ENCODE results near the gene ZNF330. TPM values are rescaled to one million over a fixed set of nuclear protein-coding genes. Genes with fewer than 3 reads are reported as not detected.
"Not testable (repeated sequence)": the region's sequence is repeated elsewhere in the genome, so short reads cannot be mapped to it uniquely, and the experiment has no call there.

ZNF330 gene
- polyA plus RNA-seq (ENCODE audit: insufficient read length in 3 of 3) = 10 to 100 TPM; 62.5 to 64.7 (median 63.3) TPM

DNA sequence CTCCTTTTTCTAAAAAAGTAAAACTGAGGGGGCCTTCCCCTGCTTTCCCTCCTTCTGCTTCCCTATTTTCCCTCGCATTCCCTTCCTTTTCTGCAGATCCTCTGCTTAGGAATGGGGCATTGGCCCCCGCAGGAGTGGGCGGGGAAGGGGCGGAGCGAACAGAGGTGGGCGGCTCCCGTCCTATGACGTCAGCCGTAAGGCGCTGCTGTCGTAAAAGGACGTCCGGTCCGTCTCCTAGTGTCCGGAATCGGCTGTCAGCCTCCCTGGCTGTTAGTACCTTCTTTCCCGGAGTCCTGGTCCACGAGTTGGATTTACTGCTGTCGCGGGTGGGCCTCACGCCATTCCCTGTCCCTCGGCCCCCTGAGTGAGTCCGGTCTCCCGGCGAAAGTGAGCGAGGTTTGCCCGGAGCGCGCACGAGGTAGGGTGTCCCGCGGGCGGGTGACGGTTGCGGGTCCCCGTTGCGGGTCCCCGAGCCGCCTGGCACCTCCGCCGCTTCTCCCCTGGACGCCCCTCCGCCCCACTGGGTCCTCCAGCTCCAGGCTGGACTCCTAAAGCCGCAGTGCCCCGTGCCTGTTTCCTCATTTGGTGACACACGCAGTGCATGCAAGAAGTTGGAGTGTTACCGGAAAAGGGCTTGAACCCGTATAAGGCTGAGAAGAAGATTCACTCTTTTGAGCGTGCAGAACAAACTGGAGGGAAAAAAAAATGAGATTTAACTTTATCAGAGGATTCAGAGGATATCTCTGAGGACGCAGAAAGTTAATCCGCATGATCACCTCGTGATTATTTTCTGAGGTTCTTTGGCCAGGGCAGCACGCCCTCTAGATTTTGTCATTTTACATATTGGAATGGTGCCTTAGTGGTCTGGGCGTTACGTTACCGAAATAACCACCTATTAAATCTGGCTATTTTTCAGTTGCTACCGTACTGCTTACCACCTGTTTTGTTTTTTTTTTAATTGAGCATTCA lies at the start of gene ZNF330:
TSS of gene ZNF330 (plus strand) at position 205 of the 969 bp plus-strand sequence. CDS start 1,477 bp downstream, outside the sequence.
- peak; percentile 80 to 87 (median 86) for DNase-seq (ENCODE audit: low read depth in 3 of 3, low spot score in 2 of 3)

DNA sequence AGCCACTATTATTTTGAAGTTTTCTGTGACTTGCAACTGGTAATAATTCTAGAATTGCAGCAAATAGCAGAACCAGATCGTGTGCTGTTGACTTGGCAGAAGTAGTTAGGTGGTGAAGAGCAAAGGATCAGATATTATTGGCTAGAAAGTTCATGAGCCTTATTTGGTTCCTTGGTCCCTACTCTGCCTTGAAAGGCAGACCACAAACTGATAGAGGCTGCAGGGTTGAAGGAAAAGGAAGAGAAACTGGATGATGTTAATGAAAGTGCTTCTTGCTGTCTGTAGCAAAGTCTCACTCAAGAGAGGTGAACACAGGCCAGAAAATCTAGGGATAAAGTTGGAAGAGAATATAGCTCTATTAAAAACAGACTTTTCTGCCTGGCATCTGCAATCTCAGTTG lies 46.2 kb upstream of the ZNF330 start:
- no peak for DNase-seq (ENCODE audit: low read depth in 3 of 3, low spot score in 2 of 3)

DNA sequence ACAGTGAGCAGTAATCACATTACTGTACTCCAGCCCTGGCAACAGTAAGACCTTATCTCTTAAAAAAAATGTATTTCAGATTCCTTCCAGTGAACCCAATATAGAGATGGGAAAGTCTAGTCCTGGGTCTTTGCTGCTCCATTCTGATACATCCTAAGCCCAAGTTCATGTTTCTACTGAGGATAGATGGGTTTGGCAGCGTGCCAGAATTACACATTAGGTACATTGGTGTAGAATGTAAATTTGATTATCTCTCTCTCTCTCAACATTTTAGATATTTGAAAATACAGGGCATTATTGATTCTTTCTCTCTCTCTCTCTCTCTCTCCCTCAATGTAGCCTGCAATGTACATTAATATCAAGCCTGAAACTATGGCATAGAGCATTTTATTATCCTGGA lies 43.5 kb upstream of the ZNF330 start:
- DNase-seq (ENCODE audit: low read depth in 3 of 3, low spot score in 2 of 3) = no peak

DNA sequence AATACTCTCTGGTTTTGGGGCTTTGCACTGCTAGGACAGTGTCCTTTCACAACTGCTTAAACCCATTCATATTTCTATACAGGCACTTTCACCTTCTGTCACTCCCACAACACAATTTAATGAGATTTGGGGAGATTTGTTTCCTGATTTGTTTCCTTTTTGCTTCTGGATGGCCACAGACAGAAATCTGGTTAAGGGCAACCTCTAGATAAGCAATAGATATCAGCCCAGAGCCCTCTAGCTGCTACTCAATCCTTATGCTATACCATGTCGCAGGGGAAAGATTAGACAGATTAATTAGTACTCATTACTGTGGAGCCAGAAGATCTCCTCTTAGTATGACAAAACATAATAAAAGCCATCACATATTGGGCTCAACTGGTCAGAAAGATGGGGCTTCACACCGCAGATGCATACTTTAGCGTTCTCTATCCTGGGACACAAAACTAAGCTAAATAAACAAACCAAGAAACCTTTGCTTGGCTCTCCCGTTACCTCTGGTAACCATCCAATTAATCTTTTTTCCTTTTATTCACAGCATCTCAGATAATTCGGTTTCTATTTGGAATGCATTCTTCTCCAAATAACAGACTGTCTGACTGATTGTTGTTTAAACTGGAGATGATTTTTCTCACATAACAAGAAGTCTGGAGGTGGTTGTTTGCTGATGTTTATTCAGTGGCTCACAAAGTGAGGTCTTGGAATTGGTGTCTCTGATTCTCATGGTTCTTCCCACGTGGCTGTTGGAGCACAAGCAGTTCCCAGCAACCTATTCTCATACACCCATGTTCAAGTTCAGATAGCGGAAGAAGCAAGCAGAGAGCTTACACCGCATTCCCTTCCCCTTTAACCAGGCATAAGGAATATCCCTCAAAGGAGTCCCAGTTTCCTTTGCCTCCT lies 41.0 kb upstream of the ZNF330 start:
- no peak for DNase-seq (ENCODE audit: low read depth in 3 of 3, low spot score in 2 of 3)

DNA sequence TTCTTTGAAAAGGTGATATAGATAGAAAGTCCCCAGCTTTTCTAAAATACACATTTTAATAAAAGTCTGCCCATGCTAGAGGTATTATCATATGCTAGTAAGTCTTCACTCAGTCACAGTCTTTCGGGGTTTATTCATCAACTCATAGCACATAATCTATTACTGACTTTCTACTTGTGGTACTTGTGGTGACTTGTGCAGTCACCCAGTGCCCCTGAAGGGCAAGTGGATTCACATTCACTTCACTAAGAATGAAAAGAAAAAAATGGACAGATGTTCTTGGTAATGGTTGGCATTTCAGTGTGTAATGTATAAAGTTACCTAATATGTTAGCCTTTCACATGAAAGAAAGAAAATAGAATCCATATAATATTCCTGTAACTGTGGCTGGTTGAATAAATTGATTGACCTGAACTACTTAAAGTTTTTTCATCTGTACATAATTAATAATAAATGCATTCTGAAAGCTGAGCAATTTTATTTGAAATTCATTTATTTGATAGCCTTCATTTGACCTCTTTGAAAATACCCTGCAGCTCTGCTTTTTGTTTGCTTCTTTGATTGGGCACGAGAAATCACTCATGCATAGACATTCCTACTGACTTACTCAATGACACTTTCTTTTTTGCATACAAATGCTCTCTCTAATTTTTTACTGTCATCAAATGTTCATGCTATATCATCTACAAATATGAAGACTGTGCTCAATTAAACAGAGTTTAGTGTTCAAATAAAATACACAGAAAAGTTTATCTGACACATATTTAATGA lies 39.5 kb upstream of the ZNF330 start:
- DNase-seq (ENCODE audit: low read depth in 3 of 3, low spot score in 2 of 3) = no peak

DNA sequence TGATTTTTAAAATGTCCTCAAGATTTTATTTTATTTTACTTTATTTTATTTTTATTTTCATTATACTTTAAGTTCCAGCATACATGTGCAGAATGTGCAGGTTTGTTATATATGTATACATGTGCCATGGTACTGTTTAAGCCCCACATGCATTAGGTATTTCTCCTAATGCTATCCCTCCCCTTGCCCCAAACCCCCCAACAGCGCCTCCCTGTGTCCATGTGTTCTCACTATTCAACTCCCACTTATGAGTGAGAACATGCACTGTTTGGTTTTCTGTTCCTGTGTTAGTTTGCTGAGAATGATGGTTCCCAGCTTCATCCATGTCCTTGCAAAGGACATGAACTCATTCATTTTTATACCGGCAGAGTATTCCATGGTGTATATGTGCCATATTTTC lies 37.2 kb upstream of the ZNF330 start:
- DNase-seq (ENCODE audit: low read depth in 3 of 3, low spot score in 2 of 3) = not testable (repeated sequence)

DNA sequence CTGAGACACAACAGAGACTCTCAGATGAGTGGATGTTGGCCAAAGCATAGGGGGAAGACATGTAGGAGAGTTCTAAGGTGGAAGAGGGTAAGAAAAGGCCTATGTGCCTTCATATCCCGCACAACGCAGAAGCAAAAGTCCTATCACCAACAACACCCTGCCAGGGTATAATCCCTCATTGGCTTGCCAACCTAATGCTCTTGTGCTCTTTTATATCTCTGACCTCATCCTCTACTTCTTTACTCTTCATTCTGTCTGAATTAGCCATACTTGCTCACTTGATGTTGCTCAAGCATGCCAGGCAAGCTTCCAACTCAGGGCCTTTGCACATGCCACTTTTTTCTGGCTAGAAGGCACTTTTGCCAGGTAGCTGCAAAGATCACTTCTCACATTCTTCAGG lies 28.1 kb upstream of the ZNF330 start:
- no peak for DNase-seq (ENCODE audit: low read depth in 3 of 3, low spot score in 2 of 3)

DNA sequence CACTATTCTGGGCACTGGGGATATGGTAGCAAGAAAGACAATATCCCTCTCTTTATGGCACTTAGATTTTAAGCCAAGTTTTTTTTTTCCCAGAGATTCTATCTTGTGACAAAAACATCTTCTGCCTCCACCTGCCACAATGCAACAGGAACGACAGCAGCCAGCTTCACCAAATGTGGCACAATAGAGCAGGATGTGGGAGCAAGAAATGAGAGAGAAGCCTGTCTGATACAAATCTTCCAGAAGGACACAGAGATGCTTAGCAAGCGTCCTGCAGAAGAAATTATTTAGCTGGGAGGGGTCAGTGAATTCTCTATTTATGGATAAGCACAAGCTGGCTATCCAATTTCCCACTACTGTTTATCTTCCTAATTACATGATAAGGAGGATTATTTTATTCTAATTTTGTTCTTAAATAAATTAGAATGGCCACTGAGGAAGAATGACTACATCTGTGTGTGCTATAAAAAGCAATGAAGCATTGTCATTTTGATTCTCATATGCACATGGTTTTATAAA lies 27.1 kb upstream of the ZNF330 start:
- DNase-seq (ENCODE audit: low read depth in 3 of 3, low spot score in 2 of 3) = no peak

DNA sequence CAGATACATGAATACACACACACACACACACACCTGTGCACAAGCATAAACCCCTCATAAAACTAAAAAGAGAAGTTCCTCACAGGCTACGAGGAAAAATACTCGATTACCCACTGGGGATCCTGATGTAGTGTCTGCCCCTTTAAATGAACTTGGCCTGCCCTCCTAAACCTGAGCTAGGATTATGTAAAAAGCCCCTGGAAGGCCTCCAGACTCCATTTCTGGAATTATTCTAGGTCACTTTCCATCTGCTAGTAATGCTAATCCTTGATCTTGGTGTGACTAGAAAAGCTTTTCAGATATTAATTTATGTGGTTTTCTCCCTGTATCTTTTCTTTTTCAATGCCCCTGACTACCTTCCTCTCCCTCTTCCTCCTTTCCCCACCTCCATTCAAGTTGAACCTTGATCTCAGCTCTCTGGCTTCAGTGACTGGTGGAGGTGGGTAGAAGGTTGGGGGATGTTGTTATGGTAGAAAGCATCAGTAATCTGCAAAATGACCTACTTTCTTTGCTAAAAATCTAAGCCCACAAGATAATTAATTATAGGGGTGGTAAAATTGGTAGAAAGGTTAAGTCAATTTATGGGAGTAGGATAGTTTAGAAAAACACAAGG lies 25.5 kb upstream of the ZNF330 start:
- no peak for DNase-seq (ENCODE audit: low read depth in 3 of 3, low spot score in 2 of 3)

DNA sequence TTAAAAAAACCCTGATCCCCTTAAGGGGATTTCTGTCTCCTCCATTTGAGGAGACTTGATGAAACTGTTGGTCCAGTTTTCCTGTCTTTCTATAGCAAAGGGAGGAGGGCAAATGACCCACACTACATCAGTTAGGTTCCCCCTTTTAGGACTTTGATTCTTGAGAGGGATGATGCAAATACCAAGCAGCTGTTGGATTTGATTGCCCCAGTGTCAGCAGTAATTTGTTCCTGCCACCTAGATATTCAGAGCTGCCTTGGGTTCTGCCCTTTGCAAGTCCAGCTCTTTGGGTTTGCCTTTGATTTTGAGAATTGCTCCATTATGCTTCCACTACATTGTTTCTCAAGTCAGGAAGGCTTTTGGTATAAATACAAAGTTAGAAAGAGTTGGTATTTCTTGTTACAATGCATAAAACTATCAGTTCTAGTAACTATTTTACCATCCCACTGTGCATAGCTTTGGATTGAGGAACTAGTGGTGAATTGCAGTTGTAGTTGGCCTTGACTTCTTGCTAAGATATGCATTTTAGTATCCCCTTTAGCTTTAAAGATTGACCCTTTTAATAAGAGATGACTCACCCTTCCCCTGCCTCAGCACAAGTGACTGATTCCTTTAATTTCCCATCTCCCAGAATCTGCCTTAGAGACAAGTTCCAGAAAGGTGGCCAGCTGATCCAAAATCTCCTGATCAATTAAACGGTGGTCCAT lies 24.3 kb upstream of the ZNF330 start:
- DNase-seq (ENCODE audit: low read depth in 3 of 3, low spot score in 2 of 3) = no peak

DNA sequence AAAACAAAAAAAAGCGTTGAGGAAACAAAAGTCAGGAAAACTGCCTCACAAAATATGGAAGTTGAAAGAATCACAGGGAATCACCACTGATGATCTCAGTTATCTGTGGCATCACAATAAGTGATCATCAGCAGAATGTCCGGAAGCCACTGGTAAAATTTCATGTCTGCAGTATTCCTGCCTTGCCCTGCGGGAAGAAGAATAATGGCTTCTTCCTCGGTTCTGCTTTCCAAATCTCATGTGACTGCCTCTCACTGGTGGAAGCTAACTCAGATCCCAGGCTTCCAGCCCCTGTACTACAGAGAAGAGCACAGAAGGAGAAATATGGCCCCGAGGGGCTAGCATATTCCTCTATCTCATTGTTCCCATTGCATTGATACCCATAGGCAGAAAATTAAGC lies 12.7 kb upstream of the ZNF330 start:
- DNase-seq (ENCODE audit: low read depth in 3 of 3, low spot score in 2 of 3) = no peak

DNA sequence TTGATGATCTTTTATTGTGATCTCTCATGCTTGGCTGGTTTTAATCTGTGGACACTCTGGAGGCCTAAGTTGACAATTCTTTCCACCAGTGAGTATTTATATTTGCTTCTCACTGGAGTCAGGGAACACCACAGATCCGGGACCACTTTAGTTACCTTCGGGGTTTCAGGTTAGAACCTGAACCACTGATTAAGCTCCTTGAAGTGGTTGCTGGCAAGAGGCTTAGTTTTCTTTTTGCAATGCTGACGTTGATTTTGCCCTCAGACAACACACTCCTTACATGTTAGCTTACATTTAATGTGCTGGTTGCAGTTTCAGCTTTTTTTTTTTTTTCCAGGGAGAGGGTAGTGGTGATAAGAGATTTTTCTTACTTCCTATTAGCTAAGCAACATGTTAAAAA lies 10.5 kb upstream of the ZNF330 start:
- no peak for DNase-seq (ENCODE audit: low read depth in 3 of 3, low spot score in 2 of 3)

DNA sequence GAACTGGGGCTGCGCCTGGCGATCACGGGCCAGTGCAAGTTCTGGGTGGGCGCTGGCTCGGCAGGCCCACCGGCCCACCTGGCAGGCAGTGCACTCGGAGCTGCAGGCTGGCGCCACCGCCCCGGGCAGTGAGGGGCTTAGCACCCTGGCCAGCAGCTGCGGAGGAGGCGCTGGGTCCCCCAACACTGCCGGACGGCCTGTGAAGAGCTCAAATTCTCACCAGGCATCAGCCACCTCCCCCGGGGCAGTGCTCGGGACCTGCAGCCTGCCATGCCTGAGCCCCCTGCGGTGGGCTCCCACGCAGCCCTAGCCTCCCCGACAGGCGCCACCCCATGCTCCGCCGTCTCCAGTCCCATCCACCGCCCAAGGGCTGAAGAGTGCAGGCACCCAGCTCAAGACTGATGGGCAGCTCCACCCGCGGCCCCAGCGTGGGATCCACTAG lies 7.1 kb upstream of the ZNF330 start:
- DNase-seq (ENCODE audit: low read depth in 3 of 3, low spot score in 2 of 3) = no peak

DNA sequence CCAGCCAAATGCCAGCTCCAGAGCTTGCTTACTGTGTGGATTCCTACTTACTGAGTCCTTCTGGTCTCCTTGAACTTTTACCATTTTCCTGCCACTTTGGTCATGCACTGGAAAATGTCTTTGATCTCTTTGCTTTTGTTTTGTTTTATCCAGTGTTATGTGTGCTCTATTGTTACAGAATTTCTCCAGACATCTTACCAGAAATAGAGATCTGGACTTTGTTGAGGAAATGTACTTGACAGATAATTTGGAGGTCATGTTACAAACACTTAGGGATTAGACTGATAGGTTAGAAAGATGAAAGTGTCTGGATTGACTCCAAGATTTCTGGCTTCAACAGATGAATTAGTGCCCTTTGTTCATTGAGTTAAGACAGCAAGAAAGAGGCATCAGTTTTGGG lies 5.7 kb upstream of the ZNF330 start:
- DNase-seq (ENCODE audit: low read depth in 3 of 3, low spot score in 2 of 3) = no peak

DNA sequence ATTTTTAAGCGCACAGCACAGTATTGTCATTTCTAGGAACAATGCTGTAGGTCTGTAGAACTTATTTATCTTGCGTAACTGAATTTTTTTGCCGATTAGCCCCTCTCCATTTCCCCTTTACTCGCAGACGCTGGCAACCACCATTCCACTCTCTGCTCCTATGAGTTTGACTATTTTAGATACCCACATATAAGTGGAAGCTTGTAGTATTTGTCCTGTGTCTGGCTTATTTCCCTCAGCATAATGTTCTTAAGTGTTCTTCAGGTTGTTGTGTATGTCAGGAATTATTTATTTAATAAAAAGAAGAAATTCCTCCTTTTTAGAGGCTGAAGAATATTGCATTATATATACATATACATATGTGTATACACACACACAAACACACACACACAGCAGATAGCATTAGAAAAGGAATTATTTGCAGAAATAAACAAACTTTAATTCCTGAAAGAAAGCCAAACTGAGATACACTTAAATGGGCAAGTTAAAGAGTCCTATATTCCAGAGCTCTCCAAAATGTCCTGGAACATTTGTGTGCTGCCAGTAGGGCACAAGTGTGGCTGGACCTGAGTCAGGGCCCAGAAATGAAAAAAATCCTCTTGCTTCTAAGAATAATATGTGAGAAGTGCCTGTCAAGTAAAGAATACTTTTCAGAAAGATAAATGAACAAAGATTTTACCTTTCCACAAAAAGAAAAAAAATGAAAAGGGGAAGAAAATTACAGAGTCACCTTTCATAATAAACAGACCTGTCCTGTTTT lies 4.5 kb upstream of the ZNF330 start:
- DNase-seq (ENCODE audit: low read depth in 3 of 3, low spot score in 2 of 3) = no peak

DNA sequence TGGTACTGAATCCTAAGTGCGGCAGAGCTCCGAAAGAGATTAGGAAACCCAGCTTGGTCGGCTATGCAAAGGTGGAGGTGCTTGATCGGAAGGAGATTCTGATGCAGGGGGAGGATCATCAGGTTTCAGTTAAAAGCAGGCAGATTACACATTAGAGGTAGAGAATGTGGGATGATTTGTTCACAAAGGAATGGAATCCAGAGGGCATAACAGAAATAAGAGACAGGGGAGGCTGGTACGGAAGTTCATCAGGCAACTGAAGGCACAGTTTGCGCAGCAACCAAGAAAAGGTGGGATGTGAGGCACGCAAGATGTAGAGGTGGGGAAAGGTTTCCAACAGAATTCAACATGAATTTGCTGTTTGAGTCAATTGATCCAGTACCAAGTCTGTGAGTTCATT lies 424 bp upstream of the ZNF330 start:
- peak in 1 of 3 donors; percentile 9 for DNase-seq (ENCODE audit: low read depth in 3 of 3, low spot score in 2 of 3)

DNA sequence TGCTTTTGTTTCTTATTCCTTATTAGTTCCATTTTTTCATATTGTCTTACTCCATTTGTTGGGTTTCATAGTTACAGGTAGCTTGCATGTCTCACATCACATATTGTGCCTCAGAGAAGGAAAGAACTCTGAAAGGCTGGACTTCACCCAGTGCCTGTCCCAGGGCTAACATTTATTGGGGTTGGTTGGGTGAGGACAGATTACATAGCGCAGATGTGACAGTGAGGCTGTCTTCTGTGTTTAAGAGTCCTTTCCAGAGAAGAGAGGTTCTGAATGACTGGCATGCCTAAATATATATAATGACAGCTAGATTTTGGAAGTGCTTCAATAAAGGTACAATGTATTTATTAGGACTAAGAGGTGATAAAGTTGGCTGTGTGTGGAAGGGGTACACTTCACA lies 2.7 kb downstream of the ZNF330 start:
- no peak for DNase-seq (ENCODE audit: low read depth in 3 of 3, low spot score in 2 of 3)

DNA sequence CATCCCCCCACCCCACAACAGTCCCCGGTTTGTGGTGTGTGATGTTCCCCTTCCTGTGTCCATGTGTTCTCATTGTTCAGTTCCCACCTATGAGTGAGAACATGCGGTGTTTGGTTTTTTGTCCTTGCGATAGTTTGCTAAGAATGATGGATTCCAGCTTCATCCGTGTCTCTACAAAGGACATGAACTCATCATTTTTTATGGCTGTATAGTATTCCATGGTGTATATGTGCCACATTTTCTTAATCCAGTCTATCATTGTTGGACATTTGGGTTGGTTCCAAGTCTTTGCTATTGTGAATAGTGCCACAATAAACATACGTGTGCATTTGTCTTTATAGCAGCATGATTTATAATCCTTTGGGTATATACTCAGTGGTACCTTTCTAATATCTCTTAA lies 6.6 kb downstream of the ZNF330 start:
- DNase-seq (ENCODE audit: low read depth in 3 of 3, low spot score in 2 of 3) = not testable (repeated sequence)
